Measurements from ENCODE around the gene PRR14.
A peak's percentile ranks its signal among the peaks of the same experiment; 100 is the strongest.

Gene PRR14

DNA sequence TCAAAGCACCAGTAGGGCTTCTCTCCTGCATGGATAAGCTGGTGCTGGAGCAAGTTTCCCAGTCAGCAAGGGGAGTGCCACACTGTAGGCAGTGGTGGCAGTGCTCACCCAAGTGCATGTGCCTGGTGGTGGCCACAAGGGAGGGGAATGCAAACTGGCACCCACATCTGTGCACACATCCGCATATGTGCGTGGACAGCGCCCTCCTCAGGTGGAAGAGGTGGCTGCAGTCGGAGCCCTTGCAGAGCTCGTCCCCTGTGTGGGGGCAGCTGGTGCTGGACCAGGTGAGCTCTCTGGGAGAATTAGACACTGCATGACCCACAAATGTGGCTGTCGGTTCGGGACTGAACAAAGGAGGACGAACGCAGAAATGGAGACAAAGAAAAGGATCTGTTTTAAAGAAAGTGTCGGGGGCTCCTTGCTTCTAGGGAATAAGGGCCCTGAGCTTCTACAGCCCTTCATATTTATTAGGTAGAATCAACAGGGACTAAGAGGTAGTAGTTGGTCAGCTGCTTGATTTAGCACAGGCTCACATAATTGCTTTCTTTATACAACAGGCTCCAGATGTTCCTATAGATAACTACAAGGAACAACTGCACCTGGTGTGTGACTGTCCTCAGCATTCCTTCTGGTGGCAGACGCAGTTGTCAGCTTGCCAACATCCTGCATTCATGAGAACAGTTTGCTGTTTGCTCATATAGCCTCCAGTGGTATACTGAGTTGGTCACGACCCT, 35.2 kb upstream of the PRR14 start (continued):
- TF ChIP-seq ZNF624 (tag by site-specific recombination; IDR thresholded peaks at IDR 0.05): no peak
- TF ChIP-seq GLIS2 (tag by site-specific recombination; IDR thresholded peaks at IDR 0.05): no peak; the same call in 1 of the 2 replicates
- no peak for TF ChIP-seq ZNF621 (tag by site-specific recombination; IDR thresholded peaks at IDR 0.05)
- TF ChIP-seq MEIS1 (CRISPR knock-in tag; IDR thresholded peaks at IDR 0.05; ENCODE audit: borderline replicate concordance): no peak
- TF ChIP-seq, protein P1, sequence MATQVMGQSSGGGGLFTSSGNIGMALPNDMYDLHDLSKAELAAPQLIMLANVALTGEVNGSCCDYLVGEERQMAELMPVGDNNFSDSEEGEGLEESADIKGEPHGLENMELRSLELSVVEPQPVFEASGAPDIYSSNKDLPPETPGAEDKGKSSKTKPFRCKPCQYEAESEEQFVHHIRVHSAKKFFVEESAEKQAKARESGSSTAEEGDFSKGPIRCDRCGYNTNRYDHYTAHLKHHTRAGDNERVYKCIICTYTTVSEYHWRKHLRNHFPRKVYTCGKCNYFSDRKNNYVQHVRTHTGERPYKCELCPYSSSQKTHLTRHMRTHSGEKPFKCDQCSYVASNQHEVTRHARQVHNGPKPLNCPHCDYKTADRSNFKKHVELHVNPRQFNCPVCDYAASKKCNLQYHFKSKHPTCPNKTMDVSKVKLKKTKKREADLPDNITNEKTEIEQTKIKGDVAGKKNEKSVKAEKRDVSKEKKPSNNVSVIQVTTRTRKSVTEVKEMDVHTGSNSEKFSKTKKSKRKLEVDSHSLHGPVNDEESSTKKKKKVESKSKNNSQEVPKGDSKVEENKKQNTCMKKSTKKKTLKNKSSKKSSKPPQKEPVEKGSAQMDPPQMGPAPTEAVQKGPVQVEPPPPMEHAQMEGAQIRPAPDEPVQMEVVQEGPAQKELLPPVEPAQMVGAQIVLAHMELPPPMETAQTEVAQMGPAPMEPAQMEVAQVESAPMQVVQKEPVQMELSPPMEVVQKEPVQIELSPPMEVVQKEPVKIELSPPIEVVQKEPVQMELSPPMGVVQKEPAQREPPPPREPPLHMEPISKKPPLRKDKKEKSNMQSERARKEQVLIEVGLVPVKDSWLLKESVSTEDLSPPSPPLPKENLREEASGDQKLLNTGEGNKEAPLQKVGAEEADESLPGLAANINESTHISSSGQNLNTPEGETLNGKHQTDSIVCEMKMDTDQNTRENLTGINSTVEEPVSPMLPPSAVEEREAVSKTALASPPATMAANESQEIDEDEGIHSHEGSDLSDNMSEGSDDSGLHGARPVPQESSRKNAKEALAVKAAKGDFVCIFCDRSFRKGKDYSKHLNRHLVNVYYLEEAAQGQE (tag by site-specific recombination; IDR thresholded peaks at IDR 0.05): no peak
- no peak for TF ChIP-seq ZNF354C (tag by site-specific recombination; IDR thresholded peaks at IDR 0.05; ENCODE audit: borderline replicate concordance, low read depth)
- peak; percentile 92 for TF ChIP-seq ZNF654 (tag by site-specific recombination; IDR thresholded peaks at IDR 0.05; ENCODE audit: low read depth)
- TF ChIP-seq, protein P2, sequence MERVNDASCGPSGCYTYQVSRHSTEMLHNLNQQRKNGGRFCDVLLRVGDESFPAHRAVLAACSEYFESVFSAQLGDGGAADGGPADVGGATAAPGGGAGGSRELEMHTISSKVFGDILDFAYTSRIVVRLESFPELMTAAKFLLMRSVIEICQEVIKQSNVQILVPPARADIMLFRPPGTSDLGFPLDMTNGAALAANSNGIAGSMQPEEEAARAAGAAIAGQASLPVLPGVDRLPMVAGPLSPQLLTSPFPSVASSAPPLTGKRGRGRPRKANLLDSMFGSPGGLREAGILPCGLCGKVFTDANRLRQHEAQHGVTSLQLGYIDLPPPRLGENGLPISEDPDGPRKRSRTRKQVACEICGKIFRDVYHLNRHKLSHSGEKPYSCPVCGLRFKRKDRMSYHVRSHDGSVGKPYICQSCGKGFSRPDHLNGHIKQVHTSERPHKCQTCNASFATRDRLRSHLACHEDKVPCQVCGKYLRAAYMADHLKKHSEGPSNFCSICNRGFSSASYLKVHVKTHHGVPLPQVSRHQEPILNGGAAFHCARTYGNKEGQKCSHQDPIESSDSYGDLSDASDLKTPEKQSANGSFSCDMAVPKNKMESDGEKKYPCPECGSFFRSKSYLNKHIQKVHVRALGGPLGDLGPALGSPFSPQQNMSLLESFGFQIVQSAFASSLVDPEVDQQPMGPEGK (tag by site-specific recombination; IDR thresholded peaks at IDR 0.05): peak; percentile 71
- TF ChIP-seq YY1 (tag by site-specific recombination; IDR thresholded peaks at IDR 0.05): no peak
- TF ChIP-seq, protein P3, sequence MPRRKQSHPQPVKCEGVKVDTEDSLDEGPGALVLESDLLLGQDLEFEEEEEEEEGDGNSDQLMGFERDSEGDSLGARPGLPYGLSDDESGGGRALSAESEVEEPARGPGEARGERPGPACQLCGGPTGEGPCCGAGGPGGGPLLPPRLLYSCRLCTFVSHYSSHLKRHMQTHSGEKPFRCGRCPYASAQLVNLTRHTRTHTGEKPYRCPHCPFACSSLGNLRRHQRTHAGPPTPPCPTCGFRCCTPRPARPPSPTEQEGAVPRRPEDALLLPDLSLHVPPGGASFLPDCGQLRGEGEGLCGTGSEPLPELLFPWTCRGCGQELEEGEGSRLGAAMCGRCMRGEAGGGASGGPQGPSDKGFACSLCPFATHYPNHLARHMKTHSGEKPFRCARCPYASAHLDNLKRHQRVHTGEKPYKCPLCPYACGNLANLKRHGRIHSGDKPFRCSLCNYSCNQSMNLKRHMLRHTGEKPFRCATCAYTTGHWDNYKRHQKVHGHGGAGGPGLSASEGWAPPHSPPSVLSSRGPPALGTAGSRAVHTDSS (tag by site-specific recombination; IDR thresholded peaks at IDR 0.05): no peak
- no peak for TF ChIP-seq ZNF549 (tag by site-specific recombination; IDR thresholded peaks at IDR 0.05)
- peak; percentile 27; the same call in 1 of the 2 replicates for TF ChIP-seq MZF1 (tag by site-specific recombination; IDR thresholded peaks at IDR 0.05; ENCODE audit: borderline replicate concordance)
- no peak for TF ChIP-seq ZNF112 (tag by site-specific recombination; IDR thresholded peaks at IDR 0.05)
- TF ChIP-seq, protein P4, sequence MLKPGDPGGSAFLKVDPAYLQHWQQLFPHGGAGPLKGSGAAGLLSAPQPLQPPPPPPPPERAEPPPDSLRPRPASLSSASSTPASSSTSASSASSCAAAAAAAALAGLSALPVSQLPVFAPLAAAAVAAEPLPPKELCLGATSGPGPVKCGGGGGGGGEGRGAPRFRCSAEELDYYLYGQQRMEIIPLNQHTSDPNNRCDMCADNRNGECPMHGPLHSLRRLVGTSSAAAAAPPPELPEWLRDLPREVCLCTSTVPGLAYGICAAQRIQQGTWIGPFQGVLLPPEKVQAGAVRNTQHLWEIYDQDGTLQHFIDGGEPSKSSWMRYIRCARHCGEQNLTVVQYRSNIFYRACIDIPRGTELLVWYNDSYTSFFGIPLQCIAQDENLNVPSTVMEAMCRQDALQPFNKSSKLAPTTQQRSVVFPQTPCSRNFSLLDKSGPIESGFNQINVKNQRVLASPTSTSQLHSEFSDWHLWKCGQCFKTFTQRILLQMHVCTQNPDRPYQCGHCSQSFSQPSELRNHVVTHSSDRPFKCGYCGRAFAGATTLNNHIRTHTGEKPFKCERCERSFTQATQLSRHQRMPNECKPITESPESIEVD (tag by site-specific recombination; IDR thresholded peaks at IDR 0.05): no peak
- TF ChIP-seq SCRT1 (tag by site-specific recombination; IDR thresholded peaks at IDR 0.05; ENCODE audit: borderline replicate concordance): no peak
- TF ChIP-seq, protein P5, sequence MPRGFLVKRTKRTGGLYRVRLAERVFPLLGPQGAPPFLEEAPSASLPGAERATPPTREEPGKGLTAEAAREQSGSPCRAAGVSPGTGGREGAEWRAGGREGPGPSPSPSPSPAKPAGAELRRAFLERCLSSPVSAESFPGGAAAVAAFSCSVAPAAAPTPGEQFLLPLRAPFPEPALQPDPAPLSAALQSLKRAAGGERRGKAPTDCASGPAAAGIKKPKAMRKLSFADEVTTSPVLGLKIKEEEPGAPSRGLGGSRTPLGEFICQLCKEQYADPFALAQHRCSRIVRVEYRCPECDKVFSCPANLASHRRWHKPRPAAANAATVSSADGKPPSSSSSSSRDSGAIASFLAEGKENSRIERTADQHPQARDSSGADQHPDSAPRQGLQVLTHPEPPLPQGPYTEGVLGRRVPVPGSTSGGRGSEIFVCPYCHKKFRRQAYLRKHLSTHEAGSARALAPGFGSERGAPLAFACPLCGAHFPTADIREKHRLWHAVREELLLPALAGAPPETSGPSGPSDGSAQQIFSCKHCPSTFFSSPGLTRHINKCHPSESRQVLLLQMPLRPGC (tag by site-specific recombination; IDR thresholded peaks at IDR 0.05): 0 out of 2 replicates have a peak, but pooled peaks have one; percentile 17
- TF ChIP-seq ZNF2 (tag by site-specific recombination; IDR thresholded peaks at IDR 0.05): peak; percentile 90
- TF ChIP-seq, protein P6, sequence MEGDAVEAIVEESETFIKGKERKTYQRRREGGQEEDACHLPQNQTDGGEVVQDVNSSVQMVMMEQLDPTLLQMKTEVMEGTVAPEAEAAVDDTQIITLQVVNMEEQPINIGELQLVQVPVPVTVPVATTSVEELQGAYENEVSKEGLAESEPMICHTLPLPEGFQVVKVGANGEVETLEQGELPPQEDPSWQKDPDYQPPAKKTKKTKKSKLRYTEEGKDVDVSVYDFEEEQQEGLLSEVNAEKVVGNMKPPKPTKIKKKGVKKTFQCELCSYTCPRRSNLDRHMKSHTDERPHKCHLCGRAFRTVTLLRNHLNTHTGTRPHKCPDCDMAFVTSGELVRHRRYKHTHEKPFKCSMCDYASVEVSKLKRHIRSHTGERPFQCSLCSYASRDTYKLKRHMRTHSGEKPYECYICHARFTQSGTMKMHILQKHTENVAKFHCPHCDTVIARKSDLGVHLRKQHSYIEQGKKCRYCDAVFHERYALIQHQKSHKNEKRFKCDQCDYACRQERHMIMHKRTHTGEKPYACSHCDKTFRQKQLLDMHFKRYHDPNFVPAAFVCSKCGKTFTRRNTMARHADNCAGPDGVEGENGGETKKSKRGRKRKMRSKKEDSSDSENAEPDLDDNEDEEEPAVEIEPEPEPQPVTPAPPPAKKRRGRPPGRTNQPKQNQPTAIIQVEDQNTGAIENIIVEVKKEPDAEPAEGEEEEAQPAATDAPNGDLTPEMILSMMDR (tag by site-specific recombination; IDR thresholded peaks at IDR 0.05): peak; percentile 95
